MCF 10A (cell line): ENCODE data around the gene FAM50A. TPM values are rescaled to one million over a fixed set of nuclear protein-coding genes. Genes with fewer than 3 reads are reported as not detected.

Source experiments
- BruUV-seq: library from RNA; stranded (reverse); fragments of 400-500 nt; replicated peaks from 2 replicates; lab custom pipeline; 2021; lab: Mats Ljungman, UMichigan
- CTCF ChIA-PET: fragments of 300-600 bp; sonication (Branson Sonifier 250); formaldehyde crosslinking; extraction: SDS; loops from one replicate; lab custom pipeline; 2021; ENCODE audit warnings: antibody characterized with exemption, inconsistent platforms; lab: Yijun Ruan, JAX
- POLR2A ChIA-PET: fragments of 300-600, 350-650 bp; sonication (Branson Sonifier 250); formaldehyde crosslinking; extraction: SDS; loops from one replicate; lab custom pipeline; 2020; ENCODE audit warnings: antibody characterized with exemption, inconsistent platforms; lab: Yijun Ruan, JAX
- DNase-seq: peaks from one replicate; pipeline ENCODE4 v3.0.0-alpha.2; 2018; ENCODE audit not compliant: unreplicated experiment
- H3K27ac Mint-ChIP-seq: one replicate; pipeline ENCODE4 v1.8.0; 2022; ENCODE audit warnings: mild to moderate bottlenecking, low read depth, mixed read lengths; ENCODE audit not compliant: unreplicated experiment
- H3K27me3 Mint-ChIP-seq: one replicate; pipeline ENCODE4 v1.8.0; 2022; ENCODE audit warnings: mixed read lengths; ENCODE audit not compliant: insufficient read depth, unreplicated experiment
- H3K36me3 Mint-ChIP-seq: one replicate; pipeline ENCODE4 v1.8.0; 2022; ENCODE audit warnings: mild to moderate bottlenecking, moderate library complexity, mixed read lengths; ENCODE audit not compliant: insufficient read depth, unreplicated experiment
- H3K4me1 Mint-ChIP-seq: one replicate; pipeline ENCODE4 v1.8.0; 2022; ENCODE audit warnings: mixed read lengths; ENCODE audit not compliant: insufficient read depth, unreplicated experiment
- H3K4me3 Mint-ChIP-seq: one replicate; pipeline ENCODE4 v1.8.0; 2022; ENCODE audit warnings: mild to moderate bottlenecking, moderate library complexity, mixed read lengths; ENCODE audit not compliant: unreplicated experiment
- H3K9me3 Mint-ChIP-seq: one replicate; pipeline ENCODE4 v1.8.0; 2022; ENCODE audit warnings: mixed read lengths; ENCODE audit not compliant: unreplicated experiment
- CTCF ChIP-seq: fragments of 200-600 bp; IDR thresholded peaks from one replicate; pipeline ENCODE4 v1.8.0; 2022; ENCODE audit warnings: antibody characterized with exemption, mild to moderate bottlenecking; ENCODE audit not compliant: unreplicated experiment
- intact Hi-C: fragments of 100-400 bp; cut with micrococcal nuclease; formaldehyde crosslinking; loops from 2 replicates; pipeline ENCODE4 v1.14.1; 2022
- total RNA-seq: library from RNA; stranded (reverse); gene quantifications from 2 replicates; pipeline ENCODE4 v1.2.3, GENCODE V29; 2022

Gene FAM50A
- total RNA-seq, 1 experiment from 2014 or later = 62.1 TPM

- H3K4me1 Mint-ChIP-seq = peaks cover 4% of the 10 kb centered on the region
- no peaks in the 10 kb centered on the region for H3K9me3 Mint-ChIP-seq
- ChIA-PET CTCF (interaction anchor here (0.5 to 0.6 kb wide), 2 partner anchors 1504 to 1539 kb away, joined by 3 read pairs; no protein-coding TSS in a partner anchor), POLR2A (no interaction called here)
- TF ChIP-seq CTCF = no peak
- peaks cover 18% of the 10 kb centered on the region for H3K36me3 Mint-ChIP-seq
- no peak for DNase-seq
- intact Hi-C loops = no loop called here
- BruUV-seq = no TSS peak
- no peak overlapping the region for H3K27ac Mint-ChIP-seq
- peaks cover 7% of the 10 kb centered on the region for H3K27me3 Mint-ChIP-seq
- no peak overlapping the region for H3K4me3 Mint-ChIP-seq
Observed at GRCh38 chrX:154463611-154464220, 19.8 kb downstream of the FAM50A start.

- no TSS peak for BruUV-seq
- H3K27ac Mint-ChIP-seq = no peak overlapping the region
- ChIA-PET POLR2A (no interaction called here), CTCF (no interaction called here)
- H3K36me3 Mint-ChIP-seq = peaks cover 26% of the 10 kb centered on the region
- intact Hi-C loops = no loop called here
- DNase-seq = no peak
- peaks cover 7% of the 10 kb centered on the region for H3K27me3 Mint-ChIP-seq
- no peak for TF ChIP-seq CTCF
- H3K9me3 Mint-ChIP-seq = no peaks in the 10 kb centered on the region
- H3K4me3 Mint-ChIP-seq = no peak overlapping the region
- peaks cover 4% of the 10 kb centered on the region for H3K4me1 Mint-ChIP-seq
Observed at GRCh38 chrX:154464806-154465365, 20.9 kb downstream of the FAM50A start.

- H3K36me3 Mint-ChIP-seq = peaks cover 26% of the 10 kb centered on the region
- BruUV-seq = no TSS peak
- TF ChIP-seq CTCF = no peak
- CTCF ChIA-PET = interaction anchor here (0.7 kb wide), 1 partner anchor 1228 kb away, joined by 3 read pairs; no protein-coding TSS in a partner anchor
- POLR2A ChIA-PET = no interaction called here
- H3K27me3 Mint-ChIP-seq = peaks cover 7% of the 10 kb centered on the region
- no peak overlapping the region for H3K27ac Mint-ChIP-seq
- no peaks in the 10 kb centered on the region for H3K9me3 Mint-ChIP-seq
- H3K4me1 Mint-ChIP-seq = peaks cover 4% of the 10 kb centered on the region
- intact Hi-C loops = no loop called here
- no peak for DNase-seq
- H3K4me3 Mint-ChIP-seq = no peak overlapping the region
Observed at GRCh38 chrX:154465601-154466000, 21.7 kb downstream of the FAM50A start.

GRCh38 chrX:154466036-154466435 is 22.1 kb downstream of the FAM50A start:
- TF ChIP-seq CTCF = no peak
- no peak overlapping the region for H3K27ac Mint-ChIP-seq
- no peaks in the 10 kb centered on the region for H3K9me3 Mint-ChIP-seq
- BruUV-seq = no TSS peak
- peaks cover 4% of the 10 kb centered on the region for H3K4me1 Mint-ChIP-seq
- POLR2A ChIA-PET = no interaction called here
- peaks cover 26% of the 10 kb centered on the region for H3K36me3 Mint-ChIP-seq
- no peak for DNase-seq
- intact Hi-C loops = no loop called here
- no peak overlapping the region for H3K4me3 Mint-ChIP-seq
- H3K27me3 Mint-ChIP-seq = peaks cover 7% of the 10 kb centered on the region
- CTCF ChIA-PET = interaction anchor here (0.7 kb wide), 1 partner anchor 1229 kb away, joined by 3 read pairs; no protein-coding TSS in a partner anchor
